ENCODE measurements around the gene PCGF2.

GRCh38 chr17:38749223-38750043 is 1.3 kb upstream of the PCGF2 start:
- TF ChIP-seq CTCF (IDR thresholded peaks at IDR 0.05 in 4 of 5, conservative IDR thresholded peaks at IDR 0.05 in 1 of 5) (no peak), POLR2A (IDR thresholded peaks at IDR 0.05) (peak; percentile 56 to 62)

Data from gastrocnemius medialis (tissue), 4 donors.